Measurements from ENCODE around the gene CPN2.
A peak's percentile ranks its signal among the peaks of the same experiment; 100 is the strongest.

The CPN2 gene

GRCh38 chr3:194314388-194315068, 36.6 kb downstream of the CPN2 start:
- peaks cover 7% of the 10 kb centered on the region for H3K4me1 ChIP-seq (ENCODE audit: insufficient read depth, poor library complexity, severe bottlenecking)
- TF ChIP-seq, protein P1, sequence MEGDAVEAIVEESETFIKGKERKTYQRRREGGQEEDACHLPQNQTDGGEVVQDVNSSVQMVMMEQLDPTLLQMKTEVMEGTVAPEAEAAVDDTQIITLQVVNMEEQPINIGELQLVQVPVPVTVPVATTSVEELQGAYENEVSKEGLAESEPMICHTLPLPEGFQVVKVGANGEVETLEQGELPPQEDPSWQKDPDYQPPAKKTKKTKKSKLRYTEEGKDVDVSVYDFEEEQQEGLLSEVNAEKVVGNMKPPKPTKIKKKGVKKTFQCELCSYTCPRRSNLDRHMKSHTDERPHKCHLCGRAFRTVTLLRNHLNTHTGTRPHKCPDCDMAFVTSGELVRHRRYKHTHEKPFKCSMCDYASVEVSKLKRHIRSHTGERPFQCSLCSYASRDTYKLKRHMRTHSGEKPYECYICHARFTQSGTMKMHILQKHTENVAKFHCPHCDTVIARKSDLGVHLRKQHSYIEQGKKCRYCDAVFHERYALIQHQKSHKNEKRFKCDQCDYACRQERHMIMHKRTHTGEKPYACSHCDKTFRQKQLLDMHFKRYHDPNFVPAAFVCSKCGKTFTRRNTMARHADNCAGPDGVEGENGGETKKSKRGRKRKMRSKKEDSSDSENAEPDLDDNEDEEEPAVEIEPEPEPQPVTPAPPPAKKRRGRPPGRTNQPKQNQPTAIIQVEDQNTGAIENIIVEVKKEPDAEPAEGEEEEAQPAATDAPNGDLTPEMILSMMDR (IDR thresholded peaks at IDR 0.05; ENCODE audit: poor library complexity, severe bottlenecking), result no peak
- H3K27ac ChIP-seq (ENCODE audit: poor library complexity, severe bottlenecking), result peak overlapping the region; percentile 40
- no peak for DNase-seq (ENCODE audit: low spot score)
- H3K36me3 ChIP-seq (ENCODE audit: low read depth), result peaks cover 14% of the 10 kb centered on the region
- no peaks in the 10 kb centered on the region for H3K27me3 ChIP-seq (ENCODE audit: insufficient read depth, poor library complexity, severe bottlenecking)
- no peak overlapping the region for H3K4me3 ChIP-seq (ENCODE audit: severe bottlenecking)
- peaks cover 2% of the 10 kb centered on the region for H3K9me3 ChIP-seq (ENCODE audit: severe bottlenecking)
- ATAC-seq (ENCODE audit: low read depth), result no peak

DNA sequence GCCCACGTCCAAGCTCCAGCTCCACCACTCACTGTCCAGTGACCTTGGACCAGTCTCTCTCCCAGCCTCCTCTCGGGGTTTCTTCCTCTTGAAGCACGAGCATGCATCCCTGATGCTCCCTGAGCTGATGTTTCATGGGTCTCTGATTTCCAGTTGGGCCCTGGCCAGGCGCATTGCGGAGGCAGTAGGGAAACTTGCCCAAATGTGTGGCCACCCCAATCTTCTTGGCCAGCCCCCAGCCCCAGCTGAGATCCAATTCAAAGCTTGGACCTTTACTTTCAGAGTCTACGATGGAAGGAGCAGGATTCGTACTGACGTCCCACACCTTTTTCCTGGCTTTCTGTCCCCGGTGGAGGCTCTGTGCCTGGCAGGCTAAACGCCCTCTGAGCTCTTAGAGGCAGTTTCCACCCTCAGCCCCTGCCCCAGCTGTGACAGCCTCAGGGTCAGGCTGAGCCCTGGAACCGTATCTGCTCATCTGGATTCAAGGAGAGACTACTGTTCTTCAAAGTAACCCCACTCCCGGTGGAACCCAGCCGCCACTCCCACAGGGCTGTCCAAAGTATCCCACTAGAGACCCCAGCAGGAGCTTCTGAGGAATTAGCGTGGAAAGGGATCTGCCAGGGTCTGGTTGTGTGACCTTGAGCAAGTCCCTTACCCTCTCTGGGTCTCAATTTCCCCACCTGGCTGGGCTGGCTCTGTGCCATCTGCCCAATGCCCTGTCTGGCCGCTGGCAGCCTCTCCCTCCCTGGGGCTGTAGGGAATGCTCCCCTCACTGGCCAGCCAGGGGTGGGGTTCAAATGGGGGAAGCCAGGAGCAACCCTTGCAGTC, 37.4 kb downstream of the CPN2 start:
- ATAC-seq (ENCODE audit: low read depth) (no peak), DNase-seq (ENCODE audit: low spot score) (peak; percentile 43)
- TF ChIP-seq, protein P1 (IDR thresholded peaks at IDR 0.05; ENCODE audit: poor library complexity, severe bottlenecking), result no peak
- Histone ChIP-seq H3K27me3 (ENCODE audit: insufficient read depth, poor library complexity, severe bottlenecking) (no peaks in the 10 kb centered on the region), H3K4me1 (ENCODE audit: insufficient read depth, poor library complexity, severe bottlenecking) (peaks cover 13% of the 10 kb centered on the region), H3K9me3 (ENCODE audit: severe bottlenecking) (no peaks in the 10 kb centered on the region), H3K27ac (ENCODE audit: poor library complexity, severe bottlenecking) (no peak overlapping the region), H3K36me3 (ENCODE audit: low read depth) (peaks cover 6% of the 10 kb centered on the region), H3K4me3 (ENCODE audit: severe bottlenecking) (no peak overlapping the region)

DNA sequence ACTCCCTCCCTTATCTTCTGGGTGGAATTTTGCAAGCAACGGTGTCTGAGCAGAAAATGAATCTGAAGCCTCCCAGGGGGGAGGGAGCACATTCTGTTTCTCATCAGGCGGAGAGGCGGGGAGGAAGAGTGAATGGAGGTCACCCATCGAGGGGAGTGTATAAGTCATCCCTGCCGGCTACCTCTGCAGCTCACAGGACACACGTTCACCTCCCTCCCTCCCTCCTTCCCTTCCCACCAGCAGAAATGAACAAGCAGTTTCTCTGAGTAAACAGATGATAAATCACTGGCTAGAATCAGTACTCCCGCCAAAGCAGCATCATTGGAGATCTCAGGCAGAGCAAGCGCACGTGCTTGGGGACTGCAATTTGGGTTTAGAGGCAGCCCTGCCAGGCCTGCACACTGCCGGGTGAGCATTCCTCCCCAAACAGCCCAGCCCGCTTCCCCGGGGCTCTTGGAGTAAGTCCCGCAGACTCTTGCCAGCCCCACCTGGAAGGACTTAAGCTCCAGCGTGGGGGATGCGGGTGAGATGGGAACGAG, 38.3 kb downstream of the CPN2 start:
- H3K27me3 ChIP-seq (ENCODE audit: insufficient read depth, poor library complexity, severe bottlenecking), result no peaks in the 10 kb centered on the region
- TF ChIP-seq, protein P1 (IDR thresholded peaks at IDR 0.05; ENCODE audit: poor library complexity, severe bottlenecking), result no peak
- ATAC-seq (ENCODE audit: low read depth) (peak; percentile 9; the same call in 1 of the 3 replicates), DNase-seq (ENCODE audit: low spot score) (peak; percentile 47)
- H3K4me1 ChIP-seq (ENCODE audit: insufficient read depth, poor library complexity, severe bottlenecking), result peaks cover 16% of the 10 kb centered on the region
- no peak overlapping the region for H3K4me3 ChIP-seq (ENCODE audit: severe bottlenecking)
- peaks cover 1% of the 10 kb centered on the region; the same call in 1 of the 2 replicates for H3K36me3 ChIP-seq (ENCODE audit: low read depth)
- H3K9me3 ChIP-seq (ENCODE audit: severe bottlenecking), result no peaks in the 10 kb centered on the region
- H3K27ac ChIP-seq (ENCODE audit: poor library complexity, severe bottlenecking), result no peak overlapping the region

DNA sequence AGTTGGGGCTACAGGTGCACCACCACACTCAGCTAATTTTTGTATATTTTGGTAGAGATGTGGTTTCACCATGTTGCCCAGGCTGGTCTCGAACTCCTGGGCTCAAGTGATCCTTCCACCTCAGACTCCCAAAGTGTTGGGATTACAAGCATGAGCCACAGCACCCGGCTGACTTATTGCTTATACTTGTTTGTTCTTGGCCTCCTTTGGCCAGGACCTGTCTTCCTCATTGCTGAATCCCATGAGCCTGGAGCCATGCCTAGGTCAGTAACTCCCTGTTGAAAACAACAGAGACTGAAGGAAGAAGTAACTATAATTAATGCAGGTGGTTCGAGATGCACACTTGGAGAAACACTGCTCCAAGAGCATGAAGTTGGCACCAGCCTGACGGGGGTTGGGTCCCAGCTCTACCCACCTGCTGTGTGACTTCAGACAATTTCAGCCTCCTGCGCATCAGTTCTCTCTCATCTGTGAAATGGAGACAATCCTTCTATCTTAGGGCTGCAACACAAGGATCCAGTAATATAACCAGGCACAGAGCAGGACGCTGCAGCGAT, 38.9 kb downstream of the CPN2 start:
- no peaks in the 10 kb centered on the region for H3K36me3 ChIP-seq (ENCODE audit: low read depth)
- H3K4me1 ChIP-seq (ENCODE audit: insufficient read depth, poor library complexity, severe bottlenecking), result peaks cover 16% of the 10 kb centered on the region
- no peak overlapping the region for H3K4me3 ChIP-seq (ENCODE audit: severe bottlenecking)
- DNase-seq (ENCODE audit: low spot score) (no peak), ATAC-seq (ENCODE audit: low read depth) (no peak)
- H3K27ac ChIP-seq (ENCODE audit: poor library complexity, severe bottlenecking), result no peak overlapping the region
- H3K27me3 ChIP-seq (ENCODE audit: insufficient read depth, poor library complexity, severe bottlenecking), result no peaks in the 10 kb centered on the region
- H3K9me3 ChIP-seq (ENCODE audit: severe bottlenecking), result no peaks in the 10 kb centered on the region
- TF ChIP-seq, protein P1 (IDR thresholded peaks at IDR 0.05; ENCODE audit: poor library complexity, severe bottlenecking), result no peak

All from RWPE2 (cell line).